Cardiac muscle cell (in vitro differentiated cells and primary cell): ENCODE data around the gene SLC38A7. TPM values are rescaled to one million over a fixed set of nuclear protein-coding genes. Genes with fewer than 3 reads are reported as not detected.
A peak's percentile ranks its signal among the peaks of the same experiment; 100 is the strongest.

ENCODE experiments used
- DNase-seq, 2 donors: peaks; one replicate each; pipeline versions ENCODE4 v3.0.0 to v3.0.0-alpha.2; 2010 to 2017; ENCODE audit warnings: low read depth in 1 of 2, low spot score in 1 of 2
- H3K27ac ChIP-seq: fragments of 200-600 bp; sonication (generic); 2 replicates; pipeline ENCODE4 v1.5.1; 2016
- H3K27me3 ChIP-seq: fragments of 200-600 bp; sonication (generic); 2 replicates; pipeline ENCODE4 v1.6.0; 2016; ENCODE audit warnings: control low read depth
- H3K36me3 ChIP-seq: fragments of 200-600 bp; sonication (generic); 2 replicates; pipeline ENCODE4 v1.5.1; 2016; ENCODE audit warnings: control low read depth
- H3K4me1 ChIP-seq: fragments of 200-600 bp; sonication (generic); 2 replicates; pipeline ENCODE4 v1.8.1; 2017; ENCODE audit warnings: low read depth, mild to moderate bottlenecking, mixed run types
- H3K4me3 ChIP-seq: fragments of 200-600 bp; sonication (generic); 2 replicates; pipeline ENCODE4 v1.5.1; 2016; ENCODE audit warnings: mild to moderate bottlenecking
- H3K9me3 ChIP-seq: fragments of 200-600 bp; sonication (generic); 2 replicates; pipeline ENCODE4 v1.5.1; 2017; ENCODE audit warnings: low read depth, mild to moderate bottlenecking, control low read depth
- polyA plus RNA-seq: library from polyadenylated mRNA; unstranded; fragments of >200 nt; fragmentation: Nextera tagmentation; extraction: Ambion mirVana; gene quantifications from 2 replicates; pipeline ENCODE4 v1.2.1, GENCODE V29; 2016
- total RNA-seq: library from RNA; depleted of rRNA; stranded (reverse); fragments of >200 nt; gene quantifications from 2 replicates; pipeline ENCODE4 v1.2.3, GENCODE V29; 2016
- TF ChIP-seq, protein P1 (sequence below): IDR thresholded peaks from 2 replicates; pipeline ENCODE4 v1.5.1; 2012; ENCODE audit warnings: low read depth, mild to moderate bottlenecking, low read length

Gene SLC38A7
- total and polyA plus RNA-seq, 2 experiments from 2014 or later: 12.2 to 22.4 TPM

DNA sequence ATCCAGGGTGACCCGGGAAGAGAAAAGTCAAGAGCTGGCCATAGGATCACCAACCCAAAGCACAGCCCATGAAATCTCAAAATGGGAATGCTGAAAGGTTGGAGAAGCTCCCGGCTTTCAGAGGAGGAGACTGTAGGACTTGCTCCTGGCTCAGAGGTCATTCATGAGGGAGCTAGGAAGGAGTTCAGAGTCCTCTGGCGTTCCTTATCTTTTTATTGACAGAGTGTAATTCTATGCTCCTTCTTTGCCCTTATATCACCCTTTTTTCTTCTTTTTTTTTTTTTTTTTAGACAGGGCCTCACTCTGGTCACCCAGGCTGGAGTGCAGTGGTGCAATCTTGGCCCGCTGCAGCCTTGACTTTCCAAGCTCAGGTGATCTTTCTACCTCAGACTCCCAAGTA, 27.7 kb downstream of the SLC38A7 start:
- DNase-seq: no peak
- no peaks in the 10 kb centered on the region for H3K27me3 ChIP-seq
- H3K9me3 ChIP-seq: no peaks in the 10 kb centered on the region
- peaks cover 5% of the 10 kb centered on the region for H3K4me1 ChIP-seq
- TF ChIP-seq, protein P1, sequence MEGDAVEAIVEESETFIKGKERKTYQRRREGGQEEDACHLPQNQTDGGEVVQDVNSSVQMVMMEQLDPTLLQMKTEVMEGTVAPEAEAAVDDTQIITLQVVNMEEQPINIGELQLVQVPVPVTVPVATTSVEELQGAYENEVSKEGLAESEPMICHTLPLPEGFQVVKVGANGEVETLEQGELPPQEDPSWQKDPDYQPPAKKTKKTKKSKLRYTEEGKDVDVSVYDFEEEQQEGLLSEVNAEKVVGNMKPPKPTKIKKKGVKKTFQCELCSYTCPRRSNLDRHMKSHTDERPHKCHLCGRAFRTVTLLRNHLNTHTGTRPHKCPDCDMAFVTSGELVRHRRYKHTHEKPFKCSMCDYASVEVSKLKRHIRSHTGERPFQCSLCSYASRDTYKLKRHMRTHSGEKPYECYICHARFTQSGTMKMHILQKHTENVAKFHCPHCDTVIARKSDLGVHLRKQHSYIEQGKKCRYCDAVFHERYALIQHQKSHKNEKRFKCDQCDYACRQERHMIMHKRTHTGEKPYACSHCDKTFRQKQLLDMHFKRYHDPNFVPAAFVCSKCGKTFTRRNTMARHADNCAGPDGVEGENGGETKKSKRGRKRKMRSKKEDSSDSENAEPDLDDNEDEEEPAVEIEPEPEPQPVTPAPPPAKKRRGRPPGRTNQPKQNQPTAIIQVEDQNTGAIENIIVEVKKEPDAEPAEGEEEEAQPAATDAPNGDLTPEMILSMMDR: no peak
- no peak overlapping the region for H3K4me3 ChIP-seq
- H3K36me3 ChIP-seq: no peaks in the 10 kb centered on the region
- no peak overlapping the region for H3K27ac ChIP-seq

- TF ChIP-seq, protein P1: no peak
- Histone ChIP-seq H3K4me1 (peaks cover 5% of the 10 kb centered on the region), H3K36me3 (no peaks in the 10 kb centered on the region), H3K27me3 (no peaks in the 10 kb centered on the region), H3K27ac (no peak overlapping the region), H3K9me3 (no peaks in the 10 kb centered on the region), H3K4me3 (no peak overlapping the region)
- DNase-seq: no peak
Observed at GRCh38 chr16:58655215-58655596, 29.4 kb downstream of the SLC38A7 start.

DNA sequence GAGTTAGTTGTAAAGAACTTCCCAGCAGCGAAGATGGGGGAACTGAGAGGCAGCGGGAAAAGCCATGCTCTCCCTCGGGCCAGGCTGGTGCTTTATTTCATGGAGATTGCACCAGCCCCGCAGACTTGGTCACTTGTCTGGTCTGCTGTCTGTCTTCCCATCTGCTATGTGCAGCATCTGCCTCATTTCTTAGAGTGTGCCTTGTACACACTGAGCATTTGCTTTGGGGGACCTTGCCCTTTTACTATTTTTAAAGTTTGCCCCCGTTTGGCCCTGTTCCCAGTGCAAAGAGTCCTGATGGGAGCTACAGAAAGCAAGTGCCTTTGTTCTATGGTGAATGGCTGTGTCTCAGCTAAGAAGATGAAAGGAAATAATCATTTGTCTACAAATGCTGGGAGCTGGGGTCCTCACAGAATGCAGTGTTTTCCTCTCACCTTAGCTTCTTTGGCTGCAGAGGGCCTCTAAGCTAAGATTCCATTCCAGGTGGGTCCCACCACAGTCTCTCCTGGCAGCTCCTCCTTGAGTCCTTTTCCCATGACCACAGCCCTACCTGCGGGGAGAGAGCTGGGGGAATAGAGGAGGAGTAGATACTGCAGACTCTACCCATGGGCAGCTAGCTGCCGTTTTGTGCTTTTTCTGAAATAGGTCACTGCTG, 29.9 kb downstream of the SLC38A7 start:
- Histone ChIP-seq H3K9me3 (no peaks in the 10 kb centered on the region), H3K27me3 (no peaks in the 10 kb centered on the region), H3K36me3 (no peaks in the 10 kb centered on the region), H3K27ac (no peak overlapping the region), H3K4me3 (no peak overlapping the region), H3K4me1 (peaks cover 5% of the 10 kb centered on the region)
- TF ChIP-seq, protein P1: no peak
- DNase-seq: no peak

DNA sequence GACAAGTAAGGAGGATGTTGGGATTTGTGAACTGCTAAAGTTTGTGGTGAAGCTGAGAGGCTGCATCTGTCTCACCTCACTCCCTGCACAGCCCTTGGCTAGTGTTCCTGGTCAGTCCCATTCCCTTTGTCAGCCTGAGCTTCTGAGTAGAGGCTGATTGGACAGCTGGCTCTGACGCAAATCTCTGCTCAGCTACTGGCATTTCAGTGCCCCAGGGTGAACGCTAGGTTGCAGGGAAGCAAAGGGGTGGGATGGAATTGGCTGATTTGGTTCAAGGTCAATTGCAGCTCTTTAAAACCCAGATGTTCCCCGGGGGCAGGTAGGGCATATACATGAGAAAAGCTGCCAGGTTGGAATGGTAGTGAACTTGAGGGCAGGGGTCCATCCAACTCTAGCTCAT, 31.8 kb downstream of the SLC38A7 start:
- H3K36me3 ChIP-seq: no peaks in the 10 kb centered on the region
- peaks cover 5% of the 10 kb centered on the region for H3K4me1 ChIP-seq
- no peak overlapping the region for H3K27ac ChIP-seq
- no peaks in the 10 kb centered on the region for H3K9me3 ChIP-seq
- no peaks in the 10 kb centered on the region for H3K27me3 ChIP-seq
- DNase-seq: peak; percentile 38 to 63
- TF ChIP-seq, protein P1: no peak
- H3K4me3 ChIP-seq: no peak overlapping the region

DNA sequence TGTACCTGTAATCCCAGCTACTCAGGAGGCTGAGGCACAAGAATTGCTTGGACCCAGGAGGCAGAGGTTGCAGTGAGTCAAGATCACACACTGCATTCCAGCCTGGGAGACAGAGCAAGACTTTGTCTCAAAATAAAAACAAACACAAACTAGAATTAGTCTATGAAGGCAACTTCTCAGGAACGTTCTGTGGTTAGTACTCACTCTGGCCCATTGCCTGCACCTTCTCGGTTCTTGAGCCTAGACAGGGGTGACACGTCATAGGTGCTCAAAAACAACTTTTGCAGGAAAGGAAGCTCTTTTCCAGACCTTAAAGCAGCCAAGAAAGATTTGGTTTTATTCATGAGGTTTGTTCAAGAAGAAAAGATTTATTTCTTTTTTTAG, 32.6 kb downstream of the SLC38A7 start:
- TF ChIP-seq, protein P1: no peak
- Histone ChIP-seq H3K27me3 (no peaks in the 10 kb centered on the region), H3K4me1 (peaks cover 5% of the 10 kb centered on the region), H3K36me3 (no peaks in the 10 kb centered on the region), H3K27ac (no peak overlapping the region), H3K4me3 (no peak overlapping the region), H3K9me3 (no peaks in the 10 kb centered on the region)
- DNase-seq: no peak
